Measurements from ENCODE around the gene SSH2. TPM values are rescaled to one million over a fixed set of nuclear protein-coding genes. Genes with fewer than 3 reads are reported as not detected.

Gene SSH2
- total and polyA plus RNA-seq, 2 donors (not counting 1 experiment from before 2014, with no cell fraction given): 51.5 to 183 TPM

DNA sequence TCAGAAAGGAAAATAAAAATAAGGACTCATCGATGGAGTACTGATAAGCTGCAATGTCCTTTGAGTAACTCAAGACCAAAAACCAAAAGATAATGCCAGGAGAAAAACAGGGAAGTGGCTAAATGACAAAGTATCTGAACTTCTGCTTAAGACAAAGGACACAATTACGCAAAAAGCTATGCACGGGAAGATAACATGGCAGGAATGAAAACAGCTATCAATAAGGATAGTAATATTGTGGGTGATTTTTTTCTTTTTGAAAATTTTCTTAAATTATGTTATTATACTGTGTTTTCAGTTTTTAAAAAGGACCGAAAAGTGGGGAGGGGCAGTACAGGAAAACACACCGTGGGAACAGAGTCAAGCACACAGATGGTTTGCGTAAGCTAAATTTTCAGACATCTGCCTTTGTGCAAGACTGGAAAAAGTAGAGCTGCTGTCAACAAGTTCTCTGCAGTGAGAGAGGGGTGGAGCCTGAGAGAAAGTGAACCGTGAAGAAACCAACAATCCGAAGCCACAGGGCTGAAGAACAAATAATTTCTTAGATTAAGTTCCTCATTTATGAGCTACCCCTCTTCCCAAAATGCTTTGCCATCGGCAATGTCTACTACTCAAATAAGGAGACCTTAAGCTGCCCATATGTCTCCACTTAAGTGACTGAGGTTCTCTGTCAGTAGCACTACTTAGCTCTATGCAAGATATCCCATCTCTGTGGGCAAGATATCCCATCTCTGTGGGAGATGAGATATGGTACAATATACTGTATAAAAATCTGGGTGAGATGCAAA, 207.4 kb downstream of the SSH2 start:
- Mint-ChIP-seq H3K27me3 (no peaks in the 10 kb centered on the region), H3K9me3 (ENCODE audit: insufficient read depth) (peaks cover 1% of the 10 kb centered on the region), H3K4me3 (peak overlapping the region; percentile 78), H3K27ac (peak overlapping the region; percentile 91), H3K4me1 (peaks cover 85% of the 10 kb centered on the region)
- Histone ChIP-seq H3K9me3 (ENCODE audit: control extremely low read depth in 1 of 3, control insufficient read depth in 2 of 3, insufficient read depth in 1 of 3, low read length in 2 of 3) (peaks cover 0 to under 1% (median 0%) of the 10 kb centered on the region in 3 donors), H2AFZ (ENCODE audit: insufficient read depth, low read depth, low read length, poor library complexity, severe bottlenecking) (no peak overlapping the region), H3K4me2 (replicated peaks; ENCODE audit: low read depth, low read length, poor library complexity, severe bottlenecking) (peak overlapping the region; percentile 73), H3K36me3 (replicated peaks in 1 of 2; ENCODE audit: control extremely low read depth in 1 of 2, control insufficient read depth in 1 of 2, extremely low read depth in 1 of 2, insufficient read depth in 2 of 2, low read length in 1 of 2) (peaks cover 0 to 5% of the 10 kb centered on the region in 2 experiments), H3K27me3 (replicated peaks in 1 of 4; ENCODE audit: control extremely low read depth in 1 of 4, control insufficient read depth in 3 of 4, insufficient read depth in 4 of 4, low read length in 3 of 4) (no peaks in the 10 kb centered on the region), H3K27ac (ENCODE audit: low read length in 2 of 2) (peak overlapping the region; percentile 81 to 94), H3K4me1 (ENCODE audit: control insufficient read depth in 2 of 2, insufficient read depth in 2 of 2, low read length in 2 of 2) (peaks cover 91% of the 10 kb centered on the region in 2 donors), H3K9ac (ENCODE audit: low read length) (peak overlapping the region; percentile 47), H3K4me3 (ENCODE audit: control extremely low read depth in 1 of 5, extremely low read depth in 1 of 5, insufficient read depth in 1 of 5, low read depth in 2 of 5, low read length in 4 of 5) (peak overlapping the region in 4 of 5 experiments; percentile 31 to 44 (median 37)), H3K79me2 (ENCODE audit: control insufficient read depth, insufficient read depth, low read length) (peaks cover 75% of the 10 kb centered on the region), H4K20me1 (ENCODE audit: control insufficient read depth, insufficient read depth, low read length, poor library complexity, severe bottlenecking) (no peaks in the 10 kb centered on the region)
- DNase-seq (peak; percentile 93), ATAC-seq (ENCODE audit: low read depth) (peak; percentile 83)
- 0% methylated on average over 3 of the region's 9 CpGs for WGBS (ENCODE audit: insufficient coverage)
- CTCF ChIA-PET: interaction anchor here (0.6 to 4.2 kb wide), 20 partner anchors 10 to 359 kb away, joined by 3 to 37 read pairs (median 4); partner anchors contain the start of genes SSH2 and TP53I13
- intact Hi-C loops (cut with micrococcal nuclease): loop anchor here (1.0 to 5.0 kb wide), 5 partner anchors 16 to 209 kb away; partner anchors contain the start of genes ABHD15 and TP53I13
- no peak for TF ChIP-seq EZH2 (IDR thresholded peaks at IDR 0.05; ENCODE audit: borderline replicate concordance, insufficient read depth, low read depth, low read length, poor library complexity, severe bottlenecking)
- TF ChIP-seq, protein P1, sequence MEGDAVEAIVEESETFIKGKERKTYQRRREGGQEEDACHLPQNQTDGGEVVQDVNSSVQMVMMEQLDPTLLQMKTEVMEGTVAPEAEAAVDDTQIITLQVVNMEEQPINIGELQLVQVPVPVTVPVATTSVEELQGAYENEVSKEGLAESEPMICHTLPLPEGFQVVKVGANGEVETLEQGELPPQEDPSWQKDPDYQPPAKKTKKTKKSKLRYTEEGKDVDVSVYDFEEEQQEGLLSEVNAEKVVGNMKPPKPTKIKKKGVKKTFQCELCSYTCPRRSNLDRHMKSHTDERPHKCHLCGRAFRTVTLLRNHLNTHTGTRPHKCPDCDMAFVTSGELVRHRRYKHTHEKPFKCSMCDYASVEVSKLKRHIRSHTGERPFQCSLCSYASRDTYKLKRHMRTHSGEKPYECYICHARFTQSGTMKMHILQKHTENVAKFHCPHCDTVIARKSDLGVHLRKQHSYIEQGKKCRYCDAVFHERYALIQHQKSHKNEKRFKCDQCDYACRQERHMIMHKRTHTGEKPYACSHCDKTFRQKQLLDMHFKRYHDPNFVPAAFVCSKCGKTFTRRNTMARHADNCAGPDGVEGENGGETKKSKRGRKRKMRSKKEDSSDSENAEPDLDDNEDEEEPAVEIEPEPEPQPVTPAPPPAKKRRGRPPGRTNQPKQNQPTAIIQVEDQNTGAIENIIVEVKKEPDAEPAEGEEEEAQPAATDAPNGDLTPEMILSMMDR (IDR thresholded peaks at IDR 0.05): no peak
- POLR2A ChIA-PET: interaction anchor here (0.5 to 5.5 kb wide), 16 partner anchors 11 to 1432 kb away, joined by 3 to 54 read pairs (median 6); partner anchors contain the start of genes BLMH and TAOK1

All from B cell (primary cell).